Measurements from ENCODE around the gene TMPRSS2. TPM values are rescaled to one million over a fixed set of nuclear protein-coding genes. Genes with fewer than 3 reads are reported as not detected.
A peak's percentile ranks its signal among the peaks of the same experiment; 100 is the strongest.

Gene TMPRSS2
- total RNA-seq, 3 donors from 2014 or later: 32.1 to 56.6 TPM; not detected in 1

GRCh38 chr21:41442481-41443186 is 65.3 kb downstream of the TMPRSS2 start:
- intact Hi-C loops (cut with DNase I; ENCODE audit: low total_unique reads): loop anchor here (10.0 kb wide), 1 partner anchor 148 kb away; no protein-coding TSS in a partner anchor
- peaks cover 4% of the 10 kb centered on the region for H3K36me3 ChIP-seq
- peak in 1 of 2 donors; percentile 0 for DNase-seq (ENCODE audit: low spot score in 2 of 2)
- no peaks in the 10 kb centered on the region for H3K4me1 ChIP-seq
- no peak overlapping the region for H3K27ac ChIP-seq
- H3K27me3 ChIP-seq: no peaks in the 10 kb centered on the region
- H3K9me3 ChIP-seq: no peaks in the 10 kb centered on the region
- H3K4me3 ChIP-seq: no peak overlapping the region
- TF ChIP-seq CTCF (IDR thresholded peaks at IDR 0.05) (no peak), POLR2A (IDR thresholded peaks at IDR 0.05) (no peak), POLR2AphosphoS5 (IDR thresholded peaks at IDR 0.05) (no peak)

- TF ChIP-seq CTCF (IDR thresholded peaks at IDR 0.05): no peak
- no peak for TF ChIP-seq POLR2A (IDR thresholded peaks at IDR 0.05)
- TF ChIP-seq POLR2AphosphoS5 (IDR thresholded peaks at IDR 0.05): no peak
- H3K4me3 ChIP-seq: no peak overlapping the region
- no peaks in the 10 kb centered on the region for H3K27me3 ChIP-seq
- DNase-seq (ENCODE audit: low spot score in 2 of 2): peak in 1 of 2 donors; percentile 24
- H3K27ac ChIP-seq: no peak overlapping the region
- no peaks in the 10 kb centered on the region for H3K4me1 ChIP-seq
- H3K9me3 ChIP-seq: no peaks in the 10 kb centered on the region
- intact Hi-C loops (cut with DNase I; ENCODE audit: low total_unique reads): loop anchor here (2.0 to 10.0 kb wide), 2 partner anchors 35 to 147 kb away; no protein-coding TSS in a partner anchor
- peaks cover 14% of the 10 kb centered on the region for H3K36me3 ChIP-seq
Measured at GRCh38 chr21:41441546-41441945, 66.4 kb downstream of the TMPRSS2 start.

- Histone ChIP-seq H3K4me1 (no peaks in the 10 kb centered on the region), H3K9me3 (peaks cover 0 to 4% of the 10 kb centered on the region in 2 donors), H3K27me3 (no peaks in the 10 kb centered on the region), H3K4me3 (no peak overlapping the region), H3K27ac (no peak overlapping the region), H3K36me3 (peaks cover 15% of the 10 kb centered on the region)
- TF ChIP-seq POLR2A (IDR thresholded peaks at IDR 0.05) (no peak), POLR2AphosphoS5 (IDR thresholded peaks at IDR 0.05) (no peak), CTCF (IDR thresholded peaks at IDR 0.05) (no peak)
- DNase-seq (ENCODE audit: low spot score in 2 of 2): no peak
- intact Hi-C loops (cut with DNase I; ENCODE audit: low total_unique reads): no loop called here
Measured at GRCh38 chr21:41439248-41439647, 68.7 kb downstream of the TMPRSS2 start.

GRCh38 chr21:41438425-41439113 is 69.4 kb downstream of the TMPRSS2 start:
- no peak overlapping the region for H3K4me3 ChIP-seq
- H3K9me3 ChIP-seq: peaks cover 0 to 4% of the 10 kb centered on the region in 2 donors
- TF ChIP-seq POLR2AphosphoS5 (IDR thresholded peaks at IDR 0.05) (no peak), POLR2A (IDR thresholded peaks at IDR 0.05) (no peak), CTCF (IDR thresholded peaks at IDR 0.05) (no peak)
- intact Hi-C loops (cut with DNase I; ENCODE audit: low total_unique reads): no loop called here
- DNase-seq (ENCODE audit: low spot score in 2 of 2): no peak
- H3K4me1 ChIP-seq: no peaks in the 10 kb centered on the region
- H3K36me3 ChIP-seq: peaks cover 15% of the 10 kb centered on the region
- H3K27ac ChIP-seq: no peak overlapping the region
- H3K27me3 ChIP-seq: no peaks in the 10 kb centered on the region

- Histone ChIP-seq H3K27me3 (no peaks in the 10 kb centered on the region), H3K4me3 (no peak overlapping the region), H3K9me3 (peaks cover 0 to 4% of the 10 kb centered on the region in 2 donors), H3K36me3 (peaks cover 15% of the 10 kb centered on the region), H3K27ac (no peak overlapping the region), H3K4me1 (no peaks in the 10 kb centered on the region)
- intact Hi-C loops (cut with DNase I; ENCODE audit: low total_unique reads): no loop called here
- DNase-seq (ENCODE audit: low spot score in 2 of 2): no peak
- TF ChIP-seq POLR2AphosphoS5 (IDR thresholded peaks at IDR 0.05) (no peak), POLR2A (IDR thresholded peaks at IDR 0.05) (no peak)
Measured at GRCh38 chr21:41437729-41438128, 70.2 kb downstream of the TMPRSS2 start.

All from breast epithelium (tissue), 4 donors.